ENCODE data around the gene ZNF726.

GRCh38 chr19:23978068-23978467 lies 63.4 kb downstream of the ZNF726 start:
- TF ChIP-seq CTCF (IDR thresholded peaks at IDR 0.05) = no peak
- TF ChIP-seq POLR2A (IDR thresholded peaks at IDR 0.05) = no peak

All from right lobe of liver (tissue), 4 donors.